ENCODE data around the gene EDAR.

EDAR gene

GRCh38 chr2:108988796-108989713 lies at the start of gene EDAR:
TSS of gene EDAR (minus strand) at chr2:108989220. CDS start at chr2:108931014, 58,206 bp downstream.
- no peak for DNase-seq

- DNase-seq: no peak
These were observed 44.2 kb upstream of the EDAR start for GRCh38 chr2:109033171-109033570.

- no peak for DNase-seq
These were observed 43.3 kb upstream of the EDAR start for GRCh38 chr2:109032229-109032820.

- DNase-seq: no peak
These were observed 42.6 kb upstream of the EDAR start for GRCh38 chr2:109031476-109032228.

GRCh38 chr2:109030870-109031475 lies 42.0 kb upstream of the EDAR start:
- no peak for DNase-seq

- DNase-seq: no peak
These were observed 40.6 kb upstream of the EDAR start for GRCh38 chr2:109029490-109030201.

GRCh38 chr2:109028738-109029489 lies 39.9 kb upstream of the EDAR start:
- DNase-seq: no peak

- DNase-seq: no peak
These were observed 39.3 kb upstream of the EDAR start for GRCh38 chr2:109028277-109028676.

GRCh38 chr2:109027702-109028101 lies 38.7 kb upstream of the EDAR start:
- no peak for DNase-seq

- DNase-seq: no peak
These were observed 35.5 kb upstream of the EDAR start for GRCh38 chr2:109024477-109024876.

GRCh38 chr2:109021895-109022300 lies 32.9 kb upstream of the EDAR start:
- DNase-seq: no peak

- no peak for DNase-seq
These were observed 31.2 kb upstream of the EDAR start for GRCh38 chr2:109020217-109020637.

- no peak for DNase-seq
These were observed 29.4 kb upstream of the EDAR start for GRCh38 chr2:109018452-109018851.

GRCh38 chr2:109017017-109017416 lies 28.0 kb upstream of the EDAR start:
- no peak for DNase-seq

GRCh38 chr2:109016376-109016775 lies 27.4 kb upstream of the EDAR start:
- no peak for DNase-seq

- DNase-seq: no peak
These were observed 25.5 kb upstream of the EDAR start for GRCh38 chr2:109014476-109014875.

- DNase-seq: no peak
These were observed 24.0 kb upstream of the EDAR start for GRCh38 chr2:109013051-109013450.

- DNase-seq: no peak
These were observed 21.0 kb upstream of the EDAR start for GRCh38 chr2:109009920-109010610.

GRCh38 chr2:109006971-109007370 lies 18.0 kb upstream of the EDAR start:
- no peak for DNase-seq

- DNase-seq: no peak
These were observed 16.7 kb upstream of the EDAR start for GRCh38 chr2:109005686-109006204.

- DNase-seq: no peak
These were observed 12.2 kb upstream of the EDAR start for GRCh38 chr2:109001201-109001600.
